HG02678 (cell line): Measurements from ENCODE around the gene AMPD3.
A peak's percentile ranks its signal among the peaks of the same experiment; 100 is the strongest.

ENCODE experiments used
- ATAC-seq: cut with Tn5 transposase; IDR thresholded peaks from one replicate; pipeline ENCODE4 v1.9.1; 2021; ENCODE audit warnings: mild to moderate bottlenecking, moderate library complexity; ENCODE audit not compliant: unreplicated experiment

The AMPD3 gene

GRCh38 chr11:10459029-10459970, 4.2 kb downstream of the AMPD3 start:
- peak; percentile 49 for ATAC-seq

GRCh38 chr11:10460611-10461275, 5.7 kb downstream of the AMPD3 start:
- peak; percentile 16 for ATAC-seq

- no peak for ATAC-seq
These were observed 6.3 kb downstream of the AMPD3 start for GRCh38 chr11:10461276-10461790.

GRCh38 chr11:10462746-10463300, 7.8 kb downstream of the AMPD3 start:
- no peak for ATAC-seq

GRCh38 chr11:10473371-10473770, 18.3 kb downstream of the AMPD3 start:
- ATAC-seq = no peak

GRCh38 chr11:10474551-10474950, 19.5 kb downstream of the AMPD3 start:
- no peak for ATAC-seq

GRCh38 chr11:10476342-10476741, 21.3 kb downstream of the AMPD3 start:
- ATAC-seq = no peak

GRCh38 chr11:10476927-10477689, 22.0 kb downstream of the AMPD3 start:
- no peak for ATAC-seq

- ATAC-seq = no peak
These were observed 22.6 kb downstream of the AMPD3 start for GRCh38 chr11:10477690-10478046.

- no peak for ATAC-seq
These were observed 23.0 kb downstream of the AMPD3 start for GRCh38 chr11:10478066-10478465.

- ATAC-seq = no peak
These were observed 23.8 kb downstream of the AMPD3 start for GRCh38 chr11:10478574-10479550.

GRCh38 chr11:10480026-10480425, 25.0 kb downstream of the AMPD3 start:
- ATAC-seq = no peak

- no peak for ATAC-seq
These were observed 25.7 kb downstream of the AMPD3 start for GRCh38 chr11:10480760-10481159.

- no peak for ATAC-seq
These were observed 26.7 kb downstream of the AMPD3 start for GRCh38 chr11:10481560-10482349.

- ATAC-seq = no peak
These were observed 28.1 kb downstream of the AMPD3 start for GRCh38 chr11:10483174-10483573.

- no peak for ATAC-seq
These were observed 28.5 kb downstream of the AMPD3 start for GRCh38 chr11:10483584-10483983.

GRCh38 chr11:10484461-10485180, 29.6 kb downstream of the AMPD3 start:
- ATAC-seq = no peak

- no peak for ATAC-seq
These were observed 30.6 kb downstream of the AMPD3 start for GRCh38 chr11:10485646-10486045.
